ENCODE data around the gene NFKBIB.

DNA sequence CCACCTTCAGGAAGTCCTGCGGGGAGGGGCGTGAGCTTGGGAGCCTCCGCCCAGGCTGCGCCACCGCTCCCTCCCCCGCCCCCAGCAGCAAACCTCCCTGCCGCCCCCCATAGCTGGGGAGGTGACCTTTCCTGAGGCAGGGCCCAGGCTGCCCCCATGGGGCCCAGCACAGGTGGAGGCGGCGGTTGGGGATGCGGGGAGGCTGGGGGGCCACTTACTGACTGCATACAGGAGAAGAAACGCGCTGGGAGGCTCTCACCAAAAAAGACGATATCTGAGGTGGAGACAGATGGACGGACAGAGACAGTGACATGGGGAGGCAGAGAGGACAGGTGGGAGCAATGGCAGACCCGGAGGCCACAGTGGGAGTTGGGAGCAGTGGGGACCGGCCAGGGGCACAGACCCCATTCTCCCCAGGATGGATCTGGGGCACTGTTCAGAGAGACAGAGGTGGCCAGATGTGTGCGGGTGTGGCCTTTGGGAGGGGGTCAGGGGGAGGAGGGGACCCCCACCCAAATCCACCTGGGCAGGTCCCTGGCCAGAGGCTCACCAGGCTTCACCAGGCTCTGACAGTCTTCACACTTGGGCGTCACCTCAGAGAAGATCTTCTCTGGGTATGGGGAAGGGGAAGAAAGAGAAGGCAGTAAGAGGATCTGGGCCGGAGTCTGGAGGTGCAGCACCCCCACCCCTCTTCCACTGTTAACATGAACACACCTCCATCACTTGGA, 18.7 kb upstream of the NFKBIB start:
- no peak for TF ChIP-seq YY1 (IDR thresholded peaks at IDR 0.05; ENCODE audit: low read depth)
- TF ChIP-seq, protein P1, sequence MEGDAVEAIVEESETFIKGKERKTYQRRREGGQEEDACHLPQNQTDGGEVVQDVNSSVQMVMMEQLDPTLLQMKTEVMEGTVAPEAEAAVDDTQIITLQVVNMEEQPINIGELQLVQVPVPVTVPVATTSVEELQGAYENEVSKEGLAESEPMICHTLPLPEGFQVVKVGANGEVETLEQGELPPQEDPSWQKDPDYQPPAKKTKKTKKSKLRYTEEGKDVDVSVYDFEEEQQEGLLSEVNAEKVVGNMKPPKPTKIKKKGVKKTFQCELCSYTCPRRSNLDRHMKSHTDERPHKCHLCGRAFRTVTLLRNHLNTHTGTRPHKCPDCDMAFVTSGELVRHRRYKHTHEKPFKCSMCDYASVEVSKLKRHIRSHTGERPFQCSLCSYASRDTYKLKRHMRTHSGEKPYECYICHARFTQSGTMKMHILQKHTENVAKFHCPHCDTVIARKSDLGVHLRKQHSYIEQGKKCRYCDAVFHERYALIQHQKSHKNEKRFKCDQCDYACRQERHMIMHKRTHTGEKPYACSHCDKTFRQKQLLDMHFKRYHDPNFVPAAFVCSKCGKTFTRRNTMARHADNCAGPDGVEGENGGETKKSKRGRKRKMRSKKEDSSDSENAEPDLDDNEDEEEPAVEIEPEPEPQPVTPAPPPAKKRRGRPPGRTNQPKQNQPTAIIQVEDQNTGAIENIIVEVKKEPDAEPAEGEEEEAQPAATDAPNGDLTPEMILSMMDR (IDR thresholded peaks at IDR 0.05): no peak
- TF ChIP-seq TAF1 (IDR thresholded peaks at IDR 0.05; ENCODE audit: borderline replicate concordance, low read depth, low read length): no peak
- no peak for TF ChIP-seq RFX5 (IDR thresholded peaks at IDR 0.05; ENCODE audit: low read length)
- no peak for TF ChIP-seq EZH2phosphoT487 (IDR thresholded peaks at IDR 0.05; ENCODE audit: borderline replicate concordance, low read depth)
- no peak for TF ChIP-seq JUND (IDR thresholded peaks at IDR 0.05)
- no peak for TF ChIP-seq NRF1 (IDR thresholded peaks at IDR 0.05; ENCODE audit: low read depth, low read length)
